ENCODE results near the gene CATSPERE. TPM values are rescaled to one million over a fixed set of nuclear protein-coding genes. Genes with fewer than 3 reads are reported as not detected.

CATSPERE gene
- total RNA-seq, 1 donor from 2014 or later = 1.1 TPM

- FAIRE-seq (peak; percentile 17), DNase-seq (ENCODE audit: low read depth) (peak; percentile 47)
- Mint-ChIP-seq H3K4me1 (ENCODE audit: low read depth, unreplicated experiment) (peaks cover 37% of the 10 kb centered on the region), H3K9me3 (ENCODE audit: unreplicated experiment) (no peaks in the 10 kb centered on the region), H3K36me3 (ENCODE audit: low read depth, unreplicated experiment) (peaks cover 3% of the 10 kb centered on the region), H3K4me3 (ENCODE audit: unreplicated experiment) (no peak overlapping the region), H3K27ac (ENCODE audit: unreplicated experiment) (peak overlapping the region; percentile 98), H3K27me3 (ENCODE audit: low read depth, unreplicated experiment) (no peaks in the 10 kb centered on the region)
- H3K79me2 ChIP-seq (ENCODE audit: insufficient read depth, low read length) = peaks cover 43% of the 10 kb centered on the region
- no peak overlapping the region for H3K4me3 ChIP-seq (ENCODE audit: insufficient read depth, low read depth, low read length)
- peak overlapping the region; percentile 90 for H3K27ac ChIP-seq (ENCODE audit: low read depth, low read length)
- H3K9me3 ChIP-seq (ENCODE audit: insufficient read depth, low read depth, low read length) = no peaks in the 10 kb centered on the region
- no peaks in the 10 kb centered on the region for H3K27me3 ChIP-seq (ENCODE audit: insufficient read depth, low read length)
- H3K36me3 ChIP-seq (ENCODE audit: insufficient read depth, low read length) = peaks cover under 1% of the 10 kb centered on the region
- no peak overlapping the region for H2AFZ ChIP-seq (ENCODE audit: low read depth, low read length)
- TF ChIP-seq CTCF (IDR thresholded peaks at IDR 0.05; ENCODE audit: insufficient read depth, low read depth, low read length) = no peak
- no peak for TF ChIP-seq EZH2 (IDR thresholded peaks at IDR 0.05; ENCODE audit: insufficient read depth, low read length)
- peak overlapping the region; percentile 72 for H3K4me2 ChIP-seq (ENCODE audit: low read length)
- H3K9ac ChIP-seq (ENCODE audit: low read length) = peak overlapping the region; percentile 19
- peaks cover 29% of the 10 kb centered on the region for H3K4me1 ChIP-seq (ENCODE audit: insufficient read depth, low read length)
- no peaks in the 10 kb centered on the region for H4K20me1 ChIP-seq (ENCODE audit: insufficient read depth, low read length)
Observed at GRCh38 chr1:244437086-244437468, 24.0 kb upstream of the CATSPERE start.

- Histone ChIP-seq H3K4me2 (ENCODE audit: low read length) (no peak overlapping the region), H3K36me3 (ENCODE audit: insufficient read depth, low read length) (peaks cover 3% of the 10 kb centered on the region), H3K9ac (ENCODE audit: low read length) (no peak overlapping the region), H3K79me2 (ENCODE audit: insufficient read depth, low read length) (peaks cover 65% of the 10 kb centered on the region), H3K4me3 (ENCODE audit: insufficient read depth, low read depth, low read length) (no peak overlapping the region), H4K20me1 (ENCODE audit: insufficient read depth, low read length) (peaks cover 4% of the 10 kb centered on the region), H3K27me3 (ENCODE audit: insufficient read depth, low read length) (no peaks in the 10 kb centered on the region), H3K27ac (ENCODE audit: low read depth, low read length) (no peak overlapping the region), H2AFZ (ENCODE audit: low read depth, low read length) (no peak overlapping the region), H3K9me3 (ENCODE audit: insufficient read depth, low read depth, low read length) (no peaks in the 10 kb centered on the region), H3K4me1 (ENCODE audit: insufficient read depth, low read length) (peaks cover 29% of the 10 kb centered on the region)
- peaks cover 35% of the 10 kb centered on the region for H3K4me1 Mint-ChIP-seq (ENCODE audit: low read depth, unreplicated experiment)
- DNase-seq (ENCODE audit: low read depth) = no peak
- no peak for FAIRE-seq
- no peaks in the 10 kb centered on the region for H3K9me3 Mint-ChIP-seq (ENCODE audit: unreplicated experiment)
- H3K36me3 Mint-ChIP-seq (ENCODE audit: low read depth, unreplicated experiment) = peaks cover 3% of the 10 kb centered on the region
- no peak overlapping the region for H3K4me3 Mint-ChIP-seq (ENCODE audit: unreplicated experiment)
- no peak overlapping the region for H3K27ac Mint-ChIP-seq (ENCODE audit: unreplicated experiment)
- H3K27me3 Mint-ChIP-seq (ENCODE audit: low read depth, unreplicated experiment) = no peaks in the 10 kb centered on the region
- TF ChIP-seq EZH2 (IDR thresholded peaks at IDR 0.05; ENCODE audit: insufficient read depth, low read length) (no peak), CTCF (IDR thresholded peaks at IDR 0.05; ENCODE audit: insufficient read depth, low read depth, low read length) (no peak)
Observed at GRCh38 chr1:244439391-244440032, 21.6 kb upstream of the CATSPERE start.

DNA sequence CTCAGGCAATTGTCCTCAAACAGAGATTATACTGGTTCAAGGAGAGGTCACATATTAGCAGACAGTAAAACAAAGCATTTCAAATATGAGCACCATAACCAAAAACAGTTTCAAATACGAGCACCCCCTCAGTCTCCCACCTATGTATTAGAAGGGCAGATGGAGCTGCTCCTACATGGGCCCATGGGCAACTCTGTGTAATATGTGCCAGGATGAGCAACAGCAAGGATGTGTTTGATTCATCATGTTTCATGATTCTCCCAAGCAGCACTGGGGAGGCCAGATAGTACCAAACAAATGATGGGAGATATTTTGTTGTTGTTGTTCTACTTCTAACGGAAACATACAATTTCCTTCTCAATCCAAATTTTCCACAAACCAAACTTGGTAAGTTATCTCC lies 18.2 kb upstream of the CATSPERE start:
- Mint-ChIP-seq H3K9me3 (ENCODE audit: unreplicated experiment) (no peaks in the 10 kb centered on the region), H3K36me3 (ENCODE audit: low read depth, unreplicated experiment) (peaks cover 3% of the 10 kb centered on the region), H3K27ac (ENCODE audit: unreplicated experiment) (no peak overlapping the region), H3K27me3 (ENCODE audit: low read depth, unreplicated experiment) (no peaks in the 10 kb centered on the region), H3K4me1 (ENCODE audit: low read depth, unreplicated experiment) (peaks cover 36% of the 10 kb centered on the region), H3K4me3 (ENCODE audit: unreplicated experiment) (no peak overlapping the region)
- H3K36me3 ChIP-seq (ENCODE audit: insufficient read depth, low read length) = peaks cover 3% of the 10 kb centered on the region
- H3K4me2 ChIP-seq (ENCODE audit: low read length) = no peak overlapping the region
- H2AFZ ChIP-seq (ENCODE audit: low read depth, low read length) = no peak overlapping the region
- H3K9ac ChIP-seq (ENCODE audit: low read length) = no peak overlapping the region
- no peak for DNase-seq (ENCODE audit: low read depth)
- H3K4me1 ChIP-seq (ENCODE audit: insufficient read depth, low read length) = peaks cover 22% of the 10 kb centered on the region
- H3K4me3 ChIP-seq (ENCODE audit: insufficient read depth, low read depth, low read length) = no peak overlapping the region
- H3K27me3 ChIP-seq (ENCODE audit: insufficient read depth, low read length) = no peaks in the 10 kb centered on the region
- FAIRE-seq = no peak
- TF ChIP-seq EZH2 (IDR thresholded peaks at IDR 0.05; ENCODE audit: insufficient read depth, low read length) (no peak), CTCF (IDR thresholded peaks at IDR 0.05; ENCODE audit: insufficient read depth, low read depth, low read length) (no peak)
- no peak overlapping the region for H3K27ac ChIP-seq (ENCODE audit: low read depth, low read length)
- H3K9me3 ChIP-seq (ENCODE audit: insufficient read depth, low read depth, low read length) = no peaks in the 10 kb centered on the region
- H4K20me1 ChIP-seq (ENCODE audit: insufficient read depth, low read length) = peaks cover 18% of the 10 kb centered on the region
- H3K79me2 ChIP-seq (ENCODE audit: insufficient read depth, low read length) = peaks cover 94% of the 10 kb centered on the region
